GM21423 (cell line): ENCODE measurements around the gene ZC3H11A.
"Not testable (repeated sequence)": the region's sequence is repeated elsewhere in the genome, so short reads cannot be mapped to it uniquely, and the experiment has no call there.

Experiments used
- ATAC-seq: cut with Tn5 transposase; IDR thresholded peaks from one replicate; pipeline ENCODE4 v1.9.1; 2021; ENCODE audit warnings: mild to moderate bottlenecking, moderate library complexity; ENCODE audit not compliant: unreplicated experiment

ZC3H11A gene

GRCh38 chr1:203778789-203779188 is 16.6 kb upstream of the ZC3H11A start:
- no peak for ATAC-seq

GRCh38 chr1:203781962-203782361 is 13.5 kb upstream of the ZC3H11A start:
- ATAC-seq = no peak

DNA sequence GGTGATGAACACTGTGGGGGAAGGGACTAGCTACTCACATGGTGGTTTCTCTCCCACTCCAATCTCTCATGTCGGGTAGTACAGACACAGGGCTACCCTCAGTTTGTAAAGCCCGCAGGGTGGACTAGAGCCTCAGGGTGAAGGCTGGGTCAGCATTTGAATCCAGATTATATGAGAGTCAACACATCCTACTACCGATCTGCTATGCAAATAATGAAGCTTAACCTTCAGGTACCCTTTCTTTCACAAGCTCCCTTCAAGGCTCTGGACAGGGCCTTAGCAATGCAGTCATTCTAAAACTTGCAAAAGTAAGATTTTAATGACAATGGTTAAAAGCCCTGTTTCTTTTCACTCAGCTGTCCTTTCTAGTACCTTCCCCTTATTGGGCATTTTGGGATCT is 5.5 kb upstream of the ZC3H11A start:
- no peak for ATAC-seq

DNA sequence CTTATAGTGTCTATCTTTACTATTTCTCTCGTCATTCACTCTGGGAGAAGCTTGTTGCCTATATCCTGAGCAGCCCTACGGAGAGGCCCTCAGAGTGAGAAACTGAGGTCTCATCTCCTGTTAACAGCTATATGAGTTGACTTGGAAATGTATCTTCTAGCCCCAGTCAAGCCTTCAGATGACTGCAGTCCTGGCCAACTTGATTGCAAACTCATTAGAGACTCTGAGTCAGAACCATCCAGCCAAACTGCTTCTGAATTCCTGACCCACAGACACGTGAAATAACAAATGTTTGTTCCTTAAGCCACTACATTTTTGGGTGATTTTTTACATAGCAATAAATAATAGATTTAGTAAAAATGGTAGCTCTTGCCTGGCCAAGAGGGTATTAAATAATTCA is 3.9 kb upstream of the ZC3H11A start:
- ATAC-seq = no peak

DNA sequence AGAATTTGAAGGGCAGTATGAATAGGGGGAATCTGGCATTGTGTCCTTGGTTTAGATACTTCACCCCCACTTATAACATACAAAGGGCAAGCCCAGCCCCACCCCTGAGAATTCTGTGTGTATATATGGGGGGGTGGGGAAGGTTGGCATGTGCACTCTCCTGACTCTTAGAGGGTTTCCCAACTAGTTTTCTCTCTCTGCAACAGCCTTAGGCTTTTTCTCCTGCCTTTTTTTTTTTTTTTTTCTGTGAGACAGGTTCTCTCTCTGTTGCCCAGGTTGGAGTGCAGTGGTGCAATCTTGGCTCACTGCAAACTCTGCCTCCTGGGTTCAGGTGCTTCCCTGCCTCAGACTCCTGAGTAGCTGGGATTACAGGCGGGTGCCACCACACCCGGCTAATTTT is 2.9 kb upstream of the ZC3H11A start:
- ATAC-seq = no peak

- ATAC-seq = not testable (repeated sequence)
Measured at GRCh38 chr1:203793561-203793960, 1.9 kb upstream of the ZC3H11A start.

DNA sequence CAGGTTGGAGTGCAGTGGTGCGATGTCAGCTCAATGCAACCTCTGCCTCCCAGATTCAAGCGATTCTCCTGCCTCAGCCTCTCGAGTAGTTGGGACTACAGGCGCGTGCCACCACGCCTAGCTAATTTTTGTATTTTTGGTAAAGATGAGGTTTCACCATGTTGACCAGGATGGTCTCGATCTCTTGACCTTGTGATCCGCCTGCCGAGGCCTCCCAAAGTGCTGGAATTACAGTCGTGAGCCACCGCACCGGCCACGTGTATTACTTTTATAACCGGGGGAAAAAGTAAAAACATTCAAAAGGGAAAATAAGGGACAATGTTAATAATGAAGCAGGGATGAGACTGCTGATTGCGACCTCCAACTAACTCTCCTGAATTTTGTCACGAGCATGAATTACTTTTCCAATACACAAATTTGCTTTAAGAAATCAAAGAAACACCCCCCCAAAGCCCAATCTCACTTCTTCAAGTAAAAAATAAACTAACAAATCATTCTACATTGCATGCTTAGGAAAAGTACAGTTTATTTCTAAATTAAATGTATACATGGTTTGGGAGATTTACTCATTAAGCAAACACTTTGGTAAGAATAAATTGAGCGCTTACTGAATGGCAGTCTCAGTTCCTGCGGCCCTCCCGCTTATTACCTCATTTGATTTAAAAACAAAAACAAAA is 521 bp upstream of the ZC3H11A start:
- ATAC-seq = no peak

DNA sequence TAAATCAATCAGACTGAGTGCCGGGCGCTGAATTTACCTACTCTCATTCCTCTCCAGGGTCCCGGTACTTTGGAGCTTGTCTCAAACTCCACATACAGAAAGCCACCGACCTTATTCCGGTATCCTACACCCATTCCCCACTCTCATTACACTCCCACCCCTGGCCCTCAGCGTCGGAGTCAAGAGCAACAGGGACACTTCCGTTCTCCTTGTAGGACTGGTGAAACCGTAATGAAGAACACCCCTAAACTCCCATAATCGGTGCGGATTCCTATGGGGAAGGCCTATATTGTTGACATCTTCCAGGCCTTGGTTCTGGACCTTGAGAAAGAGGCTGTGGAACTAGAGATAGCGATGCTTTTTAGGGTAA is 798 bp downstream of the ZC3H11A start:
- ATAC-seq = no peak

- ATAC-seq = no peak
Measured at GRCh38 chr1:203797216-203797615, 1.8 kb downstream of the ZC3H11A start.

- no peak for ATAC-seq
Measured at GRCh38 chr1:203797948-203798655, 2.7 kb downstream of the ZC3H11A start.

- no peak for ATAC-seq
Measured at GRCh38 chr1:203799157-203799556, 3.7 kb downstream of the ZC3H11A start.

DNA sequence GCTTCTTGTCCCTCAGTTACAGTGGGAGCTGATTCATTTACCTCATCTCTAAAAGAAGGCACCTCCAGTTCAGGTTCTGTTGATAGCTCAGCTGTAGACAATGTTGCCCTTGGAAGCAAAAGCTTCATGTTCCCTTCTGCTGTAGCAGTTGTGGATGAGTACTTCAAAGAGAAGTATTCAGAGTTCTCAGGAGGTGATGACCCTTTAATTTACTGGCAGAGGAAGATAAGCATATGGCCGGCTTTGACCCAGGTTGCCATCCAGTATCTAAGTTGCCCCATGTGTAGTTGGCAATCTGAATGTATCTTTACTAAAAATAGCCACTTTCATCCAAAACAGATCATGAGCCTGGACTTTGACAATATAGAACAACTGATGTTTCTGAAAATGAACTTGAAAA is 4.5 kb downstream of the ZC3H11A start:
- no peak for ATAC-seq

DNA sequence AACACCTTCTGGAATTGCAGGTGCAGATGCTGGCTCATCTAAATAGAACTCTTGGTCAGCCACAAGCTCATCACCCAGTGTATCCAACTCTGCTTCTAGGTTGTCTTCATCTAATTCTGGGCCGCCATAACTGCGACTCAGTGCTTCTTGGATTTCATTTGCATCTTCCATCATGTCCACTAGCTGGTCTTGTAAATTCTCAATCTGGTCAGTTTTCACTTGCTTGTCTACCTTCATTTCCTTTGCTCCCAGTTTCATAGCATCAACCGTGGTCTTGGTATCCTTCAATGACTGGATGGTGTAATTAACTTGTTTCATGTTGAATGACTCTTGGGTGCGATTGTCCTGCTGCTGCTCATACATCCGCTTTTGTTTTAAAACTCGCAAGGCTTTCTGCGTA is 10.3 kb downstream of the ZC3H11A start:
- no peak for ATAC-seq

- ATAC-seq = no peak
Measured at GRCh38 chr1:203807196-203807595, 11.8 kb downstream of the ZC3H11A start.

DNA sequence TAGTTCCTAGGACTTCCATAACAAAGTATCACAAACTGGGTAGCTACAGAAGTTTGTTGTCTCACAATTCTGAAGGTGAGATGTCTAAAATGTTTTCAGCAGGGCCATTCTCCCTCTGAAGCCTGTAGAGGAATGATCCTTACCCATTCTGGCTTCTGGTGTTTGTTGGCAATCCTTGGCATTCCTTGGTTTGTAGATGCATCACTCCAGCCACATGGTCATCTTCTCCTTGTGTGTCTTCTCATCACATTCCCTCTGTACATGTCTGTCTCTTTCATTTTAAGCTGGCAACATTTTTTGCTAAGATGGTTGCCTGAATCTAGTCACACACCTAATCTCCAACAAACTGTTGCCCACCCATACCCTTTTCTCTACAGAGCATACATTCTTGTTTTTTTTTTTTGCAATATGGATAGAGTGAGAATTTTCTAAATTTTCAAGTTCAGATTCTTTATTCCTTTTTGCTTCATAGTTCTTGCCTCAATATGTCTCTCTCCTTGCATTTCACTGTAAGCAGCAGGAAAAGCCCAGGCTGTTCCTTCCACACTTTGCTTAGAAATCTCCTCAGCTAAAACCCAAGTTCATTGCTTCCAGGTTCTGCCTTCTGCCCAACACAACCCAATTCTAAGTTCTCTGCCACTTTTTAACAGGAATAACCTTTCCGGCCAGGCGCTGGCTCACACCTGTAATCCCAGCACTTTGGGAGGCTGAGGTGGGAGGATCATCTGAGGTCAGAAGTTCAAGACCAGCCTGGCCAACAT is 18.3 kb downstream of the ZC3H11A start:
- ATAC-seq = no peak

- ATAC-seq = no peak
Measured at GRCh38 chr1:203818399-203818798, 23.0 kb downstream of the ZC3H11A start.

DNA sequence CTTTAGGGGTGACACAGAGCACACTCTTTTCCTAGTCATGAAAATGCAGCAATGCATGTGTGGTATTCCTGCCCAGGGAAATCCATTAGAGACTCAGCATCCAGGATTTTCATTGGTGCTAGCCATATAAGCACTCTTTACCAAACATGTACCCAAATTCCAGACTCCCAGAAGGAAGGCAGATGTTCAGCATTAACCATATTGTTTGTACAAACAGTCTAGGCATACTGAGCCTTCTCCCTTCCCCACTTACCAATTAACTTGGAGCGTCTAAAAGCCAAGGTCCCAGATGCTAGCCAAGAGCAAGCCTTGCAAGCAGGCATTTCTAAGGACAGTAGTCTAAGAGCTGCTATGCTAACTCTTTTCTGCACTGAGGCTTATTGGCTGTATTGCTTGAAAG is 27.9 kb downstream of the ZC3H11A start:
- no peak for ATAC-seq

GRCh38 chr1:203826175-203826574 is 30.8 kb downstream of the ZC3H11A start:
- ATAC-seq = no peak

GRCh38 chr1:203828002-203828401 is 32.6 kb downstream of the ZC3H11A start:
- ATAC-seq = no peak

DNA sequence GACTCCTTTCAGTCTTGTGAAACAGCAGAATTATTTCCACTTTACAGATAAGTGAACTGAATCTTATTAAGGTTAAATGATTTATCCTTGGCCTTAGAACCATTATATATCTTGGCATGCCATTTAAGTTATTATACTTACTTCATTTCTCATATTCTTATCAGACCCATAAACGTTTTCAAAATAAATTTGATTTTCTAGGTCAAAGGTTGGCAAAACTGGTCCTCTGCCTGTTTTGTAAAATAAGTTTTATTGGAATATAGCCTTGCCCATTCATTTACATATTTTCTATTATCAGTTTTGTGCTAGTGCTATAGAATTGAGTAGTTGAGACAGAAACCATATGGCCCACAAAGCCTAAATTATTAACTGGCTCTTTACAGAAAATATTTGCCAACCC is 33.1 kb downstream of the ZC3H11A start:
- no peak for ATAC-seq

DNA sequence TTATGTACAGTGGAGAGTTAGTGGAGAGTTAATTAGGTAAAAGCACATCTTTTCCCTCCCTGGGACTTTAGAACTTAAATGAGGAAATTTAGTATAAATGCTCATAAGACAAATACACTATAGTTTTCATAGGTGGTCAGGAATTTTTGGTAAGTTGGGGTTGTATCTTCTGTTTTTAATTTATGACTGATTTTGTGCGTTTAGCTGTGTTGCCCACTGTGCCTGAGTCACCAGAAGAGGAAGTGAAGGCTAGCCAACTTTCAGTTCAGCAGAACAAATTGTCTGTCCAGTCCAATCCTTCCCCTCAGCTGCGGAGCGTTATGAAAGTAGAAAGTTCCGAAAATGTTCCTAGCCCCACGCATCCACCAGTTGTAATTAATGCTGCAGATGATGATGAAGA is 33.8 kb downstream of the ZC3H11A start:
- not testable (repeated sequence) for ATAC-seq

DNA sequence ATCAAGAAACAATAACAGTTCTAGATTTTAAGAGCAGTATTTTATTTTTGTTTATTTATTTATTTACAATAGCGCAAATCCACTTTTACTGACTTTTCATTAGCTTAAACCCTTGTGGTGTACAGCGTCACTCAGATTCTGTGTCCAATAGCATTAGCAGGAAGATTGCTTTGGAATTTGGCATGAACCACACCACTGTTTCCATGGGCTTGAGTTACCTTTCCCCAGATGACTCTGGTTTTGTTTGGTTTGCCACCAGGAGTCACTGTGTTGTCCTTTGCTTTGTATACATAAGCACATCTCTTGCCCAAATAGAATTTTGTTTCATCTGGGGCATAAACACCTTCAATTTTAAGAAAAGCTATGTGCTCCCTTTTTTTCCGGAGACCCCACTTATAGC is 40.1 kb downstream of the ZC3H11A start:
- no peak for ATAC-seq
